ENCODE results near the gene NSL1.
"Not testable (repeated sequence)": the region's sequence is repeated elsewhere in the genome, so short reads cannot be mapped to it uniquely, and the experiment has no call there.

The NSL1 gene

DNA sequence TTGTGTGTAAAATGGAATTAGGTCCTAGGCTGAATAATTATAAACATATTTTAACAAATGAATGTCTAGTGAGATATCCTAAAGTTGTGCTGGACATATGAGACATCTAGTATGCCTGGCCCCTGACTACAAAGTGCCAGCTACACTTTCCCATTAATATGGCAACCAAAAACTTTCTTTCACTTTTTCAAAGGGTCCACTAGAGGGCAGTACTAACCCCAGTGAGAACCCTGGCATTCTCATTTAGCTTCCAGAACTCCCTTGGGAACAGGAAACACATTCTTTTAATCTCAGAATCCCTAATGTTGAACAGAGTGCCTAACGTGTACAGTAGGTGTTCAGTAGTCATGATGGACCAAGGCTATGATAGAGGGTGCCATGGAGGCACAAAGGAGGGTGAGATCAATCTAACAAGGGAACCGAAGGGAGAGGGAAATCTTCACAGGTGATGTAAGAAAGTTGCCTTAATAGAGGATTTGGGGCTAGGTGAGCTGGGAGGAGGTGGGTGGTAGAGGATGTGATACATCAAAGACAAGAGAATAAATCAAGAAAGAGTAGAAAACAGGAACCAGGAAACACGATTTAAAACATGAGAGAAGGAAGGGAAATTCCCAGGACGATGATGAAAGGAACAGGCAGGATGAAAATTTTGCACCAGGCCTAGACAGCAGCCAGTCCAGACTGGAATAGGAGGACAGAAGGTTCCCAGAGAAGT is 41.6 kb downstream of the NSL1 start:
- no peak for DNase-seq (ENCODE audit: low spot score)

GRCh38 chr1:212746546-212746945 is 45.0 kb downstream of the NSL1 start:
- no peak for DNase-seq (ENCODE audit: low spot score)

GRCh38 chr1:212745303-212745702 is 46.3 kb downstream of the NSL1 start:
- no peak for DNase-seq (ENCODE audit: low spot score)

GRCh38 chr1:212743901-212744475 is 47.6 kb downstream of the NSL1 start:
- DNase-seq (ENCODE audit: low spot score): no peak

DNA sequence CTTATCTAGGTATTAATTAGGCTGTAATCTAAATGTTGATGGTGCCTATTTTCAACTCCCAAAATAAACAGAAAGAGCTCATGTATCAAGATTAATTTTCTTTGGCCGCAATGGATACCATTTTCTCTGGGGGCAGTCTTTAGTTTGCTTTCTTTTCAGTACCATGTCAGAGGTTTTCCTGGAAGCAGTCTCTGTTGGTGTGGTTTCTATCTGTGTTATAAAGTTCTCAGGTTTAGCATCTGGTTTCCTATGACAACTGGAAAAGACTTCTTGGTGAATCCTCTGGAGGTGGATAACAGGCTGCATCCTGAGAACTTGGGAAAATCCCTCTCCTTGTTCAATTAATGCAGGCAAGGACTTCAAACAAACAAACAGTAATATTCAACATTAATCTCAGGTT is 53.2 kb downstream of the NSL1 start:
- no peak for DNase-seq (ENCODE audit: low spot score)

DNA sequence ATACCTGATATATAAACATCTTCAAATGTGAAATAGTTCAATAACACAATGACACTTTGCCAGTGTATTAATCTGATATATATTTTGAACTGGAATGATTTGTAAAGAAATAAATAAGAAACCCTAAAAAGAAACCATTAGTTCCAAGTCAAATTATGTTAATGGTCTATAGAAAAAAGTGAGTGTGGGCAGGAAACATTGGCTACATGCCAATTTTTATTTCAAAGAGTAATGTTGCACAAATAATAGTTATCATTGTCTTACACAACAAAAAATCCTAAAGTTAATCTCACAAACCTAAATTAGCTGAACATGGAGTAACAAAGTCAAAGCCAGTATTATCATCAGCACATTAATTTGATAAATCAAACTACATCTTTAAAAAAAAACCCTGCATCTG is 54.0 kb downstream of the NSL1 start:
- DNase-seq (ENCODE audit: low spot score): no peak

- no peak for DNase-seq (ENCODE audit: low spot score)
These were observed 58.5 kb downstream of the NSL1 start for GRCh38 chr1:212733109-212733508.

DNA sequence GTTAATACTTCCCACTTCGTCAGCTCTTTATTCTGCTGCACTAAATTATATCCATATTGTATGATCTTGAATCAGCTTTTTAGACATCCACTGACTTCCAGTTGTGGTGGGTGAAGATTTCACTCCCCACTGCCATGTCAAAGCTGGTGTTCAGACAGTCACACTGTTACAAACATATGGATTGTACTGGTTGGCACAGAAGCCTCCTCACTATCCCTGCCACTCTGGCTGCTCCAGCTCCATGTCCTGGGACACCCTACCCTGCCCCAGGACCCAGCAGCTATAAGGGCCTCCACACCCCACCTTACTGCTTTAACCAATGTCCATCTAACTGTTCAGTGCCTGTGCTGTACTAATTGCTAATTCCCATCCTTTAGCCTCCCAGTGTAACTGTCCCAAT is 59.9 kb downstream of the NSL1 start:
- DNase-seq (ENCODE audit: low spot score): no peak

- no peak for DNase-seq (ENCODE audit: low spot score)
These were observed 63.0 kb downstream of the NSL1 start for GRCh38 chr1:212728606-212729005.

GRCh38 chr1:212727386-212728181 is 64.0 kb downstream of the NSL1 start:
- no peak for DNase-seq (ENCODE audit: low spot score)

- DNase-seq (ENCODE audit: low spot score): not testable (repeated sequence)
These were observed 66.9 kb downstream of the NSL1 start for GRCh38 chr1:212724679-212725078.

DNA sequence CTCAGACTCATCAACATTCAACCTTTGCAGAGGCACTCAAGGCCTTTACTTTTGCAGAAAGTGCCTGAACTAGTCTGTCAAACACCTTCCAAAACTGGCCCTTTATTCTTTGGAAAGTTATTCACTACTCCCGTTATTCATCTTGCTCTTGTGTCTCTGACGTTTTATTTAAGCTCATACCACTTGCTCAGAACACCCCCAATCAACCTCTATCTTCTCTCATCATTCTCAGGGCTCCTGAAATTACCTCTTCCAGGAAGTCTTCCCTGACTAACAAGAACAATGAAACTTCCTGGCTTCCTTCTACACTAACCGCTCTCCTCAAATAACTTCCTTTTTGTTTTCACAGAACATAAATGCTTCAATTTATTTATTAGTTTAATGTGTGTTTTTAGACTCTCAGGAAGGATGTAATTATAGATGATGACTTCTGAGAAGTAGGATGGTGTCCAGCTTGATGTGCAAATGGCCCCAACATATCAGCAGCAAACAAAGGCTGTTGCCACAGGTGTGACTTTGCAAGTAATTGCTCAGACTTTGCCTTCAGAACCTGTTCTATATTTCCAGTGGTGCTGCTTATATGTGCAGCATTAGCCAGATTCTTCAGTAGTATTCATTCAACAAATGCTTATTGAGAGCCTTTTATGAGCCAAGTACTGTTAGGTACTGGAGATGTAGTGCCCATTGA is 69.2 kb downstream of the NSL1 start:
- DNase-seq (ENCODE audit: low spot score): no peak

DNA sequence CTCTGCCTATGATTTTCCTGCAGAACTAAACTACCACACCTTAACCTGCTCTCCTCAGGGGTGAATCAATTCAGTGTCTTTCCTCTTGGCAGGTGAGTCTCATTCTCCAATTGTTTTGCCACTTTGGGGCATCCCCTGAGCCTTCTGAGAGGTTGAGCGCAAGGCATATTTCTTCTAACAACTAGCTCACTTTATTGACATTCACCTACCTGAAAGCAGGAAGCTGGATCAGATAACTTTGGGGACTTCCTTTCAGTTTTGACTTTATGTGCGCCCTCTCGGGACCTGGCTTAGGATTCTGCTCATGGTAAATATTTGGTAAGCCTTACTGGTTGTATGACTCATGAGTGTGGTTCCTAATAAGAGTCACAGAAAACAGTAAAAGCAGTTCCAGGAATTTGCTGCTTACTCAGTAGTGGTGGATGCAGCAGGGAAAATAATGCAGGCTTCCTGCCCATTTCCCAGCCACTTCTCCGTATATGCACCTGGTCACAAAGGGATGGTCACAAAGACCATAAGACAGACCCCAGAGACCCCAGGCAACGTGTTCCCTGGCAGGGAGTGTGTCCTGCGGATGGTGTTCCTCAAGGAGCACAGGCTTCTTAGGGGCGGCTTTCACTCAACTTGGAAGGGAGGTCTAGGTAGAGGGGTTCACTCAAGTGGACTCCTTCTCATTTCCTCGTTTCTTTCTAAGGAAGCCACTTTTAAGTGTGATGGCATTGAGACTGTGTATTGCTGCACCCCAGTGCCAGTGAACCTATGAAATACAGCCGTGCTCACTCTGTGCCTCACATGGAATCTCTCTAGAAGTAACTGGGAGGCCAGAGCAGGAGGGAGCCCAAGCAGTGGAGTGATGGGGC is 70.0 kb downstream of the NSL1 start:
- DNase-seq (ENCODE audit: low spot score): peak; percentile 11

- no peak for DNase-seq (ENCODE audit: low spot score)
These were observed 71.9 kb downstream of the NSL1 start for GRCh38 chr1:212719633-212720032.

GRCh38 chr1:212718499-212718898 is 73.1 kb downstream of the NSL1 start:
- DNase-seq (ENCODE audit: low spot score): no peak

GRCh38 chr1:212716161-212716560 is 75.4 kb downstream of the NSL1 start:
- no peak for DNase-seq (ENCODE audit: low spot score)

- no peak for DNase-seq (ENCODE audit: low spot score)
These were observed 78.0 kb downstream of the NSL1 start for GRCh38 chr1:212713465-212714136.

- DNase-seq (ENCODE audit: low spot score): no peak
These were observed 78.9 kb downstream of the NSL1 start for GRCh38 chr1:212712451-212713303.

DNA sequence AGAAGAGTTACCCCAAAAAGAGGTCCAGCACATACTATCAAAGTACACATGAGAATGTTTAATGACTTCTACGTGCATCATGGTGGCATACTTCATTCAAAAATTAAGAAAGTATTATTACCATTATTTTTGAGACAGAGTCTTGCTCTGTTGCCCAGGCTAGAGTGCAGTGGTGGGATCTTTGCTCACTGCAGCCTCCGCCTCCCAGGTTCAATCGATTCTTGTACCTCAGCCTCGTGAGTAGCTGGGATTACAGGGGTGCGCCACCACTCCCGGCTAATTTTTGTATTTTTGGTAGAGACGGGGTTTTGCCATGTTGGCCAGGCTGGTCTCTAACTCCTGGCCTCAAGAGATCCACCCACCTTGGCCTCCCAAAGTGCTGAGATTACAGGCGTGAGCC is 79.6 kb downstream of the NSL1 start:
- DNase-seq (ENCODE audit: low spot score): not testable (repeated sequence)

DNA sequence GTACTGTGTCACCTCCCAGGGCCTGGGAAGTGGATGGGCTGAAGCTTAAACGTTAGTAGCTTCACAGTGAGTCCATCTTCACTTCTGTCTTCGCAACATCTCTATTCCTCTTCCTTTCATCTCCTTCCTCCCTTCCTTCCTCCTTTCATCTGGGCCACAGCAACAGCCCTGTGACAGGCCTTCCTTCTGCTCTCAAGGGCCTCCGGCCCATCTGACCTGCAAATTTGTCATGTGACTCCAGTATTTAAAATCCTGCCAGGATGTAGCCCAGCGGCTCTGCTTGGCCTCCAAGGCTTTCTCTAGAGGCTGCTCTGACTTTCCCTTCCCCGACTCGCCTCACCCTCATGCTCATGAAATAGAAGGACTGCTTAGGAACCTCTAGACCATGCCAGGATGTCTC is 81.0 kb downstream of the NSL1 start:
- DNase-seq (ENCODE audit: low spot score): no peak
